ENCODE data around the gene WNT2B. TPM values are rescaled to one million over a fixed set of nuclear protein-coding genes. Genes with fewer than 3 reads are reported as not detected.

The WNT2B gene
- total RNA-seq, 1 experiment from 2014 or later = 0.68 TPM

DNA sequence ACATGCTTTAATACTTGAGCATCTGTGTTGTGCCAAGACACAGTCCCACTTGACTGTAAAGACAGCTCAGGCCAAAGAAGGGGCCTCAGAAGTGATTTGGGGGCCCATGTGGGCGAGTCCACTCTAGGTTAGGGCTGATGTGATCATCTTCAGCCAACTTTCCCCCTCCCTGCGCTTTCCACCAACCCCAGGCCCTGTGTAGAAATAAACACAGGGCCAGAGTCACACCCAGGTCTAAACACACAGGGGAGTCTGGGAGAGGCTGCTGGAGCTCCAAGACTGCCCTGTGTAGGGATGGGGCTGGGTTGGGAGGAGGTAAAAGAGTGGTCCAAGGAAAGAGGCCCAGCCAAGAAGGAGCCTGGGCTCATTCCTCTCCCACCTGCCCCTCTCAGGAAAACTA, 2.5 kb upstream of the WNT2B start:
- Histone ChIP-seq H3K23me2 (ENCODE audit: insufficient read length, low read depth, low read length, poor library complexity, severe bottlenecking) (peaks cover 33% of the 10 kb centered on the region), H3K4me2 (ENCODE audit: insufficient read depth, insufficient read length, low read length) (no peak overlapping the region), H2BK15ac (ENCODE audit: low read depth, low read length) (no peak overlapping the region), H4K91ac (ENCODE audit: insufficient read length, low read depth, low read length) (no peak overlapping the region), H4K5ac (ENCODE audit: insufficient read length, low read depth, low read length) (no peak overlapping the region), H2BK20ac (ENCODE audit: low read depth, low read length, poor library complexity, severe bottlenecking) (no peak overlapping the region), H2BK5ac (ENCODE audit: insufficient read length, low read length) (no peak overlapping the region), H3K27me3 (ENCODE audit: insufficient read depth, low read length) (peaks cover 54% of the 10 kb centered on the region), H3K23ac (ENCODE audit: insufficient read length, low read depth, low read length) (no peak overlapping the region), H2BK120ac (ENCODE audit: low read depth, low read length, poor library complexity, severe bottlenecking) (no peak overlapping the region), H3K27ac (ENCODE audit: insufficient read length, low read depth, low read length) (no peak overlapping the region), H3T11ph (ENCODE audit: low read length) (no peak overlapping the region), H3K18ac (ENCODE audit: insufficient read length, low read depth, low read length) (no peak overlapping the region), H2AK5ac (ENCODE audit: insufficient read length, low read length) (no peak overlapping the region), H4K20me1 (ENCODE audit: control insufficient read depth, insufficient read depth, insufficient read length) (no peaks in the 10 kb centered on the region), H3K79me1 (ENCODE audit: insufficient read depth, low read depth, low read length, poor library complexity, severe bottlenecking) (no peaks in the 10 kb centered on the region), H4K8ac (replicated peaks; ENCODE audit: insufficient read length, low read depth, low read length) (no peak overlapping the region), H2AFZ (ENCODE audit: low read length) (no peak overlapping the region), H2BK12ac (ENCODE audit: insufficient read length, low read depth, low read length) (no peak overlapping the region), H3K9ac (ENCODE audit: extremely low read depth, insufficient read length, low read length) (no peak overlapping the region), H3K4ac (ENCODE audit: low read depth, low read length) (no peak overlapping the region), H3K9me3 (ENCODE audit: control insufficient read depth, low read depth, low read length) (no peaks in the 10 kb centered on the region), H3K56ac (ENCODE audit: insufficient read length, low read depth, low read length) (no peak overlapping the region), H3K4me1 (ENCODE audit: insufficient read depth, low read length) (0 out of 2 replicates have a peak, but pooled peaks cover 3% of the 10 kb centered on the region), H3K14ac (ENCODE audit: insufficient read depth, low read length) (no peak overlapping the region), H3K79me2 (ENCODE audit: insufficient read depth, low read length) (no peaks in the 10 kb centered on the region)
- WGBS (ENCODE audit: extremely low coverage, insufficient read length, low lambda C conversion rate) = no CpG with 5 or more reads among the region's 2 CpGs
- TF ChIP-seq CTCF (conservative IDR thresholded peaks at IDR 0.05) = no peak
- Mint-ChIP-seq H3K27ac (no peak overlapping the region), H3K36me3 (ENCODE audit: insufficient read depth in 1 of 3, low read depth in 3 of 3) (no peaks in the 10 kb centered on the region), H3K27me3 (ENCODE audit: low read depth) (peaks cover 96% of the 10 kb centered on the region), H3K4me1 (peaks cover 32 to 61% of the 10 kb centered on the region in 2 experiments), H3K4me3 (no peak overlapping the region), H3K9me3 (no peaks in the 10 kb centered on the region; a peak in 1 of 5 replicates)
- DNase-seq = no peak
